HG03039 (cell line): Measurements from ENCODE around the gene SPTAN1.
"Not testable (repeated sequence)": the region's sequence is repeated elsewhere in the genome, so short reads cannot be mapped to it uniquely, and the experiment has no call there.

Experiments
- ATAC-seq: cut with Tn5 transposase; IDR thresholded peaks from one replicate; pipeline ENCODE4 v1.9.1; 2021; ENCODE audit warnings: mild to moderate bottlenecking, moderate library complexity; ENCODE audit not compliant: unreplicated experiment

SPTAN1 gene

GRCh38 chr9:128656416-128657343 is 104.3 kb downstream of the SPTAN1 start, which contains the start of gene DYNC2I2:
Gene DYNC2I2, minus strand, starts transcription at chr9:128656847. Its CDS starts 121 bp downstream, at chr9:128656726.
- peak; percentile 56 for ATAC-seq

DNA sequence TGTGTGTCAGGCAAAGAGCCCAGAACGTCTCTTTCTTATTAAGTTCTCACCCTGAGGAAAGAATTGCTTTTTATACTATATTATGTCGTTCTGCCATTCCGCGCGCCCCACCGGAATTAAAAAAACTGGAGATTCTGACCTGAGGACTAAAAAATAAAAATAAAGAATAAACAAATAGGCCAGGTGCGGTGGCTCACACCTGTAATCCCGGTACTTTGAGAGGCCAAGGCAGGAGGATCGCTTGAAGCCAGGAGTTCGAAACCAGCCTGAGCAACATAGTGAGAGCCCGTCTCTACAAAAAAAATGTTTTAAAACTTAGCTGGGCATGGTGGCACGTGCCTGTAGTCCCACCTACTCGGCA is 104.9 kb downstream of the SPTAN1 start:
- no peak for ATAC-seq

GRCh38 chr9:128657796-128658195 is 105.4 kb downstream of the SPTAN1 start:
- no peak for ATAC-seq

DNA sequence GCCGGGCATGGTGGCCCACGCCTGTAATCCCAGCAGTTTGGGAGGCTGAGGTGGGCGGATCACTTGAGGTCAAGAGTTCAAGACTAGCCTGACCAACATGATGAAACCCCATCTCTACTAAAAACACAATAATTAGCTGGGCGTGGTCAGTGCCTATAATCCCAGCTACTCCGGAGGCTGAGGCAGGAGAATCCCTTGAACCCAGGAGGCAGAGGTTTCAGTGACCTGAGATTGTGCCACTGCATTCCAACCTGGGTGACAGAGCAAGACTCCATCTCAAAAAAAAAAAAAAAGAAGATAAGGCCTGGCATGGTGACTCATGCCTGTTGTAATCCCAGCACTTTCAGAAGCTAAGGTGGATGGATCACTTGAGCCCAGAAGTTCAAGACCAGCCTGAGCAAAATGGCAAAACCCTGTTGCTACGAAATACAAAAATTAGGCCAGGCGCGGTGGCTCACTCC is 114.1 kb downstream of the SPTAN1 start:
- not testable (repeated sequence) for ATAC-seq

DNA sequence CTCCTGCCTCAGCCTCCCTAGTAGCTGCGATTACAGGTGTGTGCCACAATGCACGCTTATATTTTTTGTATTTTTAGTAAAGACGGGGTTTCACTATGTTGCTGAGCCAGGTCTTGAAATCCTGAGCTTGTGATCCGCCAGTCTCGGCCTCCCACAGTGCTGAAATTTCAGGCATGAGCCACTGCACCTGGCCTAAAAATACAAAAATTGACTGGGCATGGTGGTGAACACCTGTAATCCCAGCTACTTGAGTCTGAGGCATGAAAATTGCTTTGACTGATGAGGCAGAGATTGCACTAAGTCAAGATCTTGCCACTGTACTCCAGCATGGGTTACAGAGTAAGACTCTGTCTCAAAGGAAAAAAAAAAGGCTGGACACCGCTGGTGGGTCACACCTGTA is 117.4 kb downstream of the SPTAN1 start:
- ATAC-seq, result no peak

- ATAC-seq, result no peak
Measured at GRCh38 chr9:128675382-128675781, 123.0 kb downstream of the SPTAN1 start.

GRCh38 chr9:128677794-128678193 is 125.4 kb downstream of the SPTAN1 start:
- no peak for ATAC-seq
